RWPE1 (cell line): ENCODE results near the gene ZNF521.

Experiments used
- CTCF ChIA-PET: fragments of 350-600 bp; sonication (Branson Sonifier 250); formaldehyde crosslinking; extraction: SDS; loops from one replicate; lab custom pipeline; 2021; lab: Yijun Ruan, JAX
- POLR2A ChIA-PET: fragments of 400-600 bp; formaldehyde crosslinking; extraction: SDS; loops from one replicate; lab custom pipeline; 2020; ENCODE audit warnings: antibody characterized with exemption; ENCODE audit not compliant: low non-redundant PET; lab: Yijun Ruan, JAX
- DNase-seq: peaks from one replicate; pipeline ENCODE4 v3.0.0; 2012; ENCODE audit warnings: low spot score
- H3K27ac ChIP-seq: fragments of 450-650 bp; 2 replicates; pipeline ENCODE4 v1.5.1; 2017
- TF ChIP-seq, protein P1 (sequence below): fragments of 450-650 bp; conservative IDR thresholded peaks from 2 replicates; pipeline ENCODE4 v1.5.1; 2017; ENCODE audit warnings: low read depth, mild to moderate bottlenecking

ZNF521 gene

GRCh38 chr18:25176518-25177042, 175.4 kb downstream of the ZNF521 start:
- no peak overlapping the region for H3K27ac ChIP-seq
- DNase-seq, result no peak
- ChIA-PET CTCF (no interaction called here), POLR2A (no interaction called here)
- TF ChIP-seq, protein P1, sequence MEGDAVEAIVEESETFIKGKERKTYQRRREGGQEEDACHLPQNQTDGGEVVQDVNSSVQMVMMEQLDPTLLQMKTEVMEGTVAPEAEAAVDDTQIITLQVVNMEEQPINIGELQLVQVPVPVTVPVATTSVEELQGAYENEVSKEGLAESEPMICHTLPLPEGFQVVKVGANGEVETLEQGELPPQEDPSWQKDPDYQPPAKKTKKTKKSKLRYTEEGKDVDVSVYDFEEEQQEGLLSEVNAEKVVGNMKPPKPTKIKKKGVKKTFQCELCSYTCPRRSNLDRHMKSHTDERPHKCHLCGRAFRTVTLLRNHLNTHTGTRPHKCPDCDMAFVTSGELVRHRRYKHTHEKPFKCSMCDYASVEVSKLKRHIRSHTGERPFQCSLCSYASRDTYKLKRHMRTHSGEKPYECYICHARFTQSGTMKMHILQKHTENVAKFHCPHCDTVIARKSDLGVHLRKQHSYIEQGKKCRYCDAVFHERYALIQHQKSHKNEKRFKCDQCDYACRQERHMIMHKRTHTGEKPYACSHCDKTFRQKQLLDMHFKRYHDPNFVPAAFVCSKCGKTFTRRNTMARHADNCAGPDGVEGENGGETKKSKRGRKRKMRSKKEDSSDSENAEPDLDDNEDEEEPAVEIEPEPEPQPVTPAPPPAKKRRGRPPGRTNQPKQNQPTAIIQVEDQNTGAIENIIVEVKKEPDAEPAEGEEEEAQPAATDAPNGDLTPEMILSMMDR, result no peak

GRCh38 chr18:25175558-25176517, 176.1 kb downstream of the ZNF521 start:
- TF ChIP-seq, protein P1, result no peak
- no peak overlapping the region for H3K27ac ChIP-seq
- DNase-seq, result no peak
- CTCF ChIA-PET, result interaction anchor here (0.5 kb wide), 1 partner anchor 43 kb away, joined by 3 read pairs; no protein-coding TSS in a partner anchor
- POLR2A ChIA-PET, result no interaction called here

DNA sequence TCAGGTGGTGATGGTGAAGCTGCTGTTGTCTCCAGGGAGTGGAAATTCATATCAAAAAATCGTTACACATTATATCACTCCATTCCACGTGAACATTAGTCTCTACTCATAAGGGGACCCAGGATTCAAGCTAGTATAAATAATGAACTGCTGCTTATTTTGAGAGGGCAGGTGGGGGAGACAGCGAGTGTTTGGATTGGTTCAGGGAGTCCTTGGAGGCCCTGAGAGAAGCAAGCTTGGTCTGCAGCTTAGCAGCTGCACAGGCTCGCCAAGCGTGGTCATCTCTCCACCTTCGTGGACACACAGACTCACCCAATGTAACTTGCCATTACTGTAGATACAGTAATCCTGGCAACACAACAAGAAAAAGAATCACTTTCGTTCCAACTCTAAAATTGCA, 177.6 kb downstream of the ZNF521 start:
- ChIA-PET POLR2A (no interaction called here), CTCF (no interaction called here)
- no peak overlapping the region for H3K27ac ChIP-seq
- DNase-seq, result no peak
- TF ChIP-seq, protein P1, result no peak

GRCh38 chr18:25171334-25171733, 180.6 kb downstream of the ZNF521 start:
- DNase-seq, result no peak
- H3K27ac ChIP-seq, result no peak overlapping the region
- POLR2A ChIA-PET, result no interaction called here
- CTCF ChIA-PET, result no interaction called here
- TF ChIP-seq, protein P1, result no peak

- DNase-seq, result no peak
- CTCF ChIA-PET, result no interaction called here
- POLR2A ChIA-PET, result no interaction called here
- no peak overlapping the region for H3K27ac ChIP-seq
- TF ChIP-seq, protein P1, result no peak
Observed at GRCh38 chr18:25170402-25170801, 181.6 kb downstream of the ZNF521 start.

DNA sequence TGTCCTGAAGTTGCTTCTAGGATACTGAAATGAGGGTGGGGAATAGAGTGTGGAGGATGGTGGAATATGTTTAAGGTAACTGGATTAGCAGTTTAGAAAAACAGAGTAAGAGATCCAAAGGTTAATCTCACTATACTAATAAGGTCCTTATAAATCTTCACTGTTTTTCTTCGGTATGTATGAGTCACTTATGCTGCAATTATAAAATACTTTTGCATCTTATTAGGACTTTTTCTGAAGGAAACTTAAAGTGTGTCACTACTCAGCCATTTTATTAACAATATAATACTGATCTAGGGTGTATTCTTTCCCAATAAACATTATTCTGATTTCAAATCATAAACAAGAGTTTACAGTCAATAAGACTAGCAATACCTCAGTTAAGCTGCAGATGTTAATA, 182.3 kb downstream of the ZNF521 start:
- DNase-seq, result no peak
- TF ChIP-seq, protein P1, result no peak
- POLR2A ChIA-PET, result no interaction called here
- CTCF ChIA-PET, result interaction anchor here (0.6 kb wide), 1 partner anchor 1308 kb away, joined by 3 read pairs; no protein-coding TSS in a partner anchor
- no peak overlapping the region for H3K27ac ChIP-seq
